Measurements from ENCODE around the gene DNAH9.

DNAH9 gene

GRCh38 chr17:11625878-11626277, 27.6 kb downstream of the DNAH9 start:
- FAIRE-seq (no peak), DNase-seq (ENCODE audit: insufficient read length, low spot score) (no peak)
- TF ChIP-seq CTCF (IDR thresholded peaks at IDR 0.05; ENCODE audit: insufficient read depth, missing control alignments), result no peak

- DNase-seq (ENCODE audit: insufficient read length, low spot score) (no peak), FAIRE-seq (no peak)
- no peak for TF ChIP-seq CTCF (IDR thresholded peaks at IDR 0.05; ENCODE audit: insufficient read depth, missing control alignments)
These were observed 29.2 kb downstream of the DNAH9 start for GRCh38 chr17:11627301-11627940.

GRCh38 chr17:11628374-11628773, 30.1 kb downstream of the DNAH9 start:
- no peak for TF ChIP-seq CTCF (IDR thresholded peaks at IDR 0.05; ENCODE audit: insufficient read depth, missing control alignments)
- FAIRE-seq (no peak), DNase-seq (ENCODE audit: insufficient read length, low spot score) (no peak)

- DNase-seq (ENCODE audit: insufficient read length, low spot score), result no peak
- TF ChIP-seq CTCF (IDR thresholded peaks at IDR 0.05; ENCODE audit: insufficient read depth, missing control alignments), result no peak
- no peak for FAIRE-seq
These were observed 30.6 kb downstream of the DNAH9 start for GRCh38 chr17:11628831-11629230.

- no peak for TF ChIP-seq CTCF (IDR thresholded peaks at IDR 0.05; ENCODE audit: insufficient read depth, missing control alignments)
- DNase-seq (ENCODE audit: insufficient read length, low spot score) (no peak), FAIRE-seq (no peak)
These were observed 38.5 kb downstream of the DNAH9 start for GRCh38 chr17:11636771-11637170.

GRCh38 chr17:11637796-11638195, 39.5 kb downstream of the DNAH9 start:
- no peak for TF ChIP-seq CTCF (IDR thresholded peaks at IDR 0.05; ENCODE audit: insufficient read depth, missing control alignments)

GRCh38 chr17:11638700-11639265, 40.5 kb downstream of the DNAH9 start:
- no peak for TF ChIP-seq CTCF (IDR thresholded peaks at IDR 0.05; ENCODE audit: insufficient read depth, missing control alignments)
- FAIRE-seq (no peak), DNase-seq (ENCODE audit: insufficient read length, low spot score) (no peak)

More at GRCh38 chr17:11637796-11638195, 39.5 kb downstream of the DNAH9 start:
- DNase-seq (ENCODE audit: insufficient read length, low spot score) (no peak), FAIRE-seq (no peak)
